Measurements from ENCODE around the gene PBX4.

Gene PBX4

DNA sequence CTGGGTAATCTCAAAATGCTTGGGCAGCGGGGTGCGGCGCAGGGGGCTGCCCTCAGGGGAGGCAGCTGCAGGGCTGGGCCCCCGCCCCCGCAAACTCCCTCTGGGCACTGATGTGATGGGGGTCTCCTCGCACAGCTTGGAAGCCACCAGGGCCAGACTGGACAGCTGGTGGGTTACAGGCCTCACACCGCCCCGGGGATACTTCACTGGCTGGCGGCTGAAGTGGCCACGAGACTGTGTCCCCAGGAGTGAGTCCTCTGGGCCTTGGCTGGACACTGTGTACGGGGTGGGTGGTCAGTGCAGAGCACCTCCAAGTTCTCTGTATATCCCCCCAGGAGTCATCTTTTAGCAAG is 11.6 kb upstream of the PBX4 start:
- ChIA-PET CTCF (no interaction called here), POLR2A (no interaction called here)
- TF ChIP-seq ZNF239 (tag by site-specific recombination; IDR thresholded peaks at IDR 0.05) (no peak), ZNF155 (tag by site-specific recombination; IDR thresholded peaks at IDR 0.05) (no peak)
- TF ChIP-seq, protein P1, sequence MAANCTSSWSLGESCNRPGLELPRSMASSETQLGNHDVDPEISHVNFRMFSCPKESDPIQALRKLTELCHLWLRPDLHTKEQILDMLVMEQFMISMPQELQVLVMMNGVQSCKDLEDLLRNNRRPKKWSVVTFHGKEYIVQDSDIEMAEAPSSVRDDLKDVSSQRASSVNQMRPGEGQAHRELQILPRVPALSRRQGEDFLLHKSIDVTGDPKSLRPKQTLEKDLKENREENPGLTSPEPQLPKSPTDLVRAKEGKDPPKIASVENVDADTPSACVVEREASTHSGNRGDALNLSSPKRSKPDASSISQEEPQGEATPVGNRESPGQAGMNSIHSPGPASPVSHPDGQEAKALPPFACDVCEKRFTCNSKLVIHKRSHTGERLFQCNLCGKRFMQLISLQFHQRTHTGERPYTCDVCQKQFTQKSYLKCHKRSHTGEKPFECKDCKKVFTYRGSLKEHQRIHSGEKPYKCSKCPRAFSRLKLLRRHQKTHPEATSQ (tag by site-specific recombination; IDR thresholded peaks at IDR 0.05) = no peak
- no peak overlapping the region for H3K4me3 ChIP-seq (ENCODE audit: low read depth, low read length)
- no peak overlapping the region for H3K27ac ChIP-seq (ENCODE audit: extremely low read depth, low read depth, low read length)
- peaks cover 0 to 28% of the 10 kb centered on the region in 2 experiments; a peak in 2 of 3 replicates for H3K36me3 ChIP-seq (ENCODE audit: control insufficient read depth in 2 of 2, insufficient read depth in 1 of 2, low read length in 2 of 2)
- H3K9me3 ChIP-seq (ENCODE audit: control insufficient read depth, insufficient read depth, low read depth, low read length) = no peaks in the 10 kb centered on the region
- H3K4me1 ChIP-seq (ENCODE audit: control insufficient read depth, insufficient read depth, low read length) = no peaks in the 10 kb centered on the region

DNA sequence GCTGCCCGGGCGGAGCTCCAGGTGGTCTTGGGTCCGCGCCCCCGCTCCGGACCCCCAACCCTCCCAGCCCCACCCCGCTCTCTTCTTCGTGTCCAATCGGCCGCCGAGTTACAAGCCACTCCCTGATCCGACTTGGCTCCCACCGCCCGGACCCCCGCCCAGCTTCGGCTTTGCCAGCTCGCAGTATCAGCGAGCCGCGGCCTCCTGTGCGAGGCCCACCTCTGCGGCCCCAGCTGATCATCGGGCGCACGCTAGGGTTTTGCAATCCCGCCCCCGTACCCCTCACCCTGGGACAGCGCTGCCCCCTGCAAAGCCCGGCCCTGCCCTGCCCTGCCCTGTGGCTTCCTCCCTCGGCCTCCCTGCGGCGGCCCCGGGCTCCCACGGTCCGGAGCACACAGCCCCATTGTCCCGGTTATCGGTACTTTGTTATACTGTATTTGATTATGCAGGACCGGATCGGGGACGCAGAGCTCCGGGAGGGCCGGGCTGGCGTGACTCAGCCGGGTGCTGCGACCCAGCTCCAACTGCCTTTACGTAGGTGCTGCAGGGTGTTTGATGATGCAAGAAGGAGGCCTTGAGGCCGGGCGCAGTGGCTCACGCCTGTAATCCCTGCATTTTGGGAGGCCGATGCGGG is 10.1 kb upstream of the PBX4 start:
- Histone ChIP-seq H3K9me3 (ENCODE audit: control insufficient read depth, insufficient read depth, low read depth, low read length) (no peaks in the 10 kb centered on the region), H3K27ac (ENCODE audit: extremely low read depth, low read depth, low read length) (no peak overlapping the region), H3K4me3 (ENCODE audit: low read depth, low read length) (peak overlapping the region; percentile 40), H3K36me3 (ENCODE audit: control insufficient read depth in 2 of 2, insufficient read depth in 1 of 2, low read length in 2 of 2) (peaks cover 0 to 14% of the 10 kb centered on the region in 2 experiments; a peak in 2 of 3 replicates), H3K4me1 (ENCODE audit: control insufficient read depth, insufficient read depth, low read length) (no peaks in the 10 kb centered on the region)
- TF ChIP-seq ZNF600 (tag by site-specific recombination; IDR thresholded peaks at IDR 0.05) = 0 out of 2 replicates have a peak, but pooled peaks have one; percentile 23
- TF ChIP-seq ZNF558 (tag by site-specific recombination; IDR thresholded peaks at IDR 0.05) = no peak
- ChIA-PET POLR2A (interaction anchor here (0.5 to 0.6 kb wide), 2 partner anchors 15 to 72 kb away, joined by 3 to 4 read pairs; no protein-coding TSS in a partner anchor), CTCF (interaction anchor here (0.9 to 1.0 kb wide), 2 partner anchors 15 to 96 kb away, joined by 4 read pairs; no protein-coding TSS in a partner anchor)

DNA sequence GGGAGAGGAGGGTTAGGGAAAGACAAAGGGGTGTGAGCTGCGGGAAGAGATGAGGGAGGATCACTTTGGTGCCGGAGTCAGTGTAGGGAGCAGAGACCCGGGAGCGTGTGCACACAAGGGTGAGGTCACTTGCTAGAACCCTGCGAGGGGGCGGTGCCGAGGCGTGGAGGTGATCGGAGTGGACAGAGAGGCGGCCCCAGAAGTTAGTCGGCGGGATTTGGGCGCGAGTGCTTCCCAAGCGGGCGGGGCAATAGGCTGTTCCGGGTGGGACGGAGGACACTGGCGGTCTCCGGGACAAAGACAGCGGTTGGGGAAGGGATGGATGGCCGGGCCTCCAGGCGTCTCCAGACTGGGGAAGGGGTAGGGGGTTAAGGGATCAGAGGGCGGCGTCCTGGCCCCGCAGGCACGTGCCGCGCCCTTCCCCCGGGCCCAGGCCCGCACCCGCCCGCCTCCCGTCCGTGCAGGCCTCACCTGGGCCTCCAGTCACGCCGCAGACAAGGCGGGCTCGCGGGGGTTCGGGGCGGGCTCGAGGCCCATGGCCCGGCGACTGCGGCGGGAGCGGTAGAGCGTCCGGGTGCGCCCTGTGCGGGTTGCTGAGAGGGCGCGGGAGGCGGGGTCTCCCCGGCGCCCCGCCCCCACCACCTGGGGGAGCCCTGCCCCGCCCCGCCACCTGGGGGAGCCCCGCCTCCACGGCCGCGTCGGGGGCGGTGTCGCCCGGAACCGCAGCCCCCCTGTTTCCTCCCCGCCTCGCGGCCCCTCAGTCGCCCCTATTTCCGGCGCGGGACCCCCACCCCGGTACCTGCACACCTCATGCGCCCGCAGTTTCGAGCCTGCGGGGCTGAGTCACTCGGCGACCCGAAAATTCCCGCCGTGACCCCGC is 9.4 kb upstream of the PBX4 start, which contains the start of gene LPAR2:
TSS of gene LPAR2 (minus strand) at position 600 of the 880 bp plus-strand sequence. CDS start 945 bp downstream, outside the sequence.
- H3K36me3 ChIP-seq (ENCODE audit: control insufficient read depth in 2 of 2, insufficient read depth in 1 of 2, low read length in 2 of 2) = peaks cover 0 to 9% of the 10 kb centered on the region in 2 experiments; a peak in 2 of 3 replicates
- H3K27ac ChIP-seq (ENCODE audit: extremely low read depth, low read depth, low read length) = peak within 1 kb of the TSS; percentile 49; the same call in 1 of the 2 replicates
- no peaks in the 10 kb centered on the region for H3K9me3 ChIP-seq (ENCODE audit: control insufficient read depth, insufficient read depth, low read depth, low read length)
- POLR2A ChIA-PET = interaction anchor here (0.7 kb wide), 1 partner anchor 106 kb away, joined by 3 read pairs; no protein-coding TSS in a partner anchor
- peak within 1 kb of the TSS; percentile 40 for H3K4me3 ChIP-seq (ENCODE audit: low read depth, low read length)
- no peaks in the 10 kb centered on the region for H3K4me1 ChIP-seq (ENCODE audit: control insufficient read depth, insufficient read depth, low read length)
- CTCF ChIA-PET = interaction anchor here (0.7 to 1.0 kb wide), 3 partner anchors 16 to 96 kb away, joined by 3 to 4 read pairs (median 4); no protein-coding TSS in a partner anchor
- TF ChIP-seq ZNF626 (tag by site-specific recombination; IDR thresholded peaks at IDR 0.05) (no peak), ZNF24 (tag by site-specific recombination; IDR thresholded peaks at IDR 0.05) (no peak), ZNF654 (tag by site-specific recombination; IDR thresholded peaks at IDR 0.05; ENCODE audit: low read depth) (no peak), KLF8 (tag by site-specific recombination; IDR thresholded peaks at IDR 0.05) (peak; percentile 33; the same call in 1 of the 2 replicates), ZNF792 (tag by site-specific recombination; IDR thresholded peaks at IDR 0.05) (no peak), SETDB1 (IDR thresholded peaks at IDR 0.05; ENCODE audit: insufficient read length, low read length) (no peak), ZFHX2 (tag by site-specific recombination; conservative IDR thresholded peaks at IDR 0.05) (peak; percentile 44), ZNF341 (tag by site-specific recombination; IDR thresholded peaks at IDR 0.05; ENCODE audit: low read depth) (peak; percentile 62), ZNF354C (tag by site-specific recombination; IDR thresholded peaks at IDR 0.05; ENCODE audit: borderline replicate concordance, low read depth) (no peak), ZNF248 (tag by site-specific recombination; IDR thresholded peaks at IDR 0.05) (no peak)
- TF ChIP-seq, protein P2, sequence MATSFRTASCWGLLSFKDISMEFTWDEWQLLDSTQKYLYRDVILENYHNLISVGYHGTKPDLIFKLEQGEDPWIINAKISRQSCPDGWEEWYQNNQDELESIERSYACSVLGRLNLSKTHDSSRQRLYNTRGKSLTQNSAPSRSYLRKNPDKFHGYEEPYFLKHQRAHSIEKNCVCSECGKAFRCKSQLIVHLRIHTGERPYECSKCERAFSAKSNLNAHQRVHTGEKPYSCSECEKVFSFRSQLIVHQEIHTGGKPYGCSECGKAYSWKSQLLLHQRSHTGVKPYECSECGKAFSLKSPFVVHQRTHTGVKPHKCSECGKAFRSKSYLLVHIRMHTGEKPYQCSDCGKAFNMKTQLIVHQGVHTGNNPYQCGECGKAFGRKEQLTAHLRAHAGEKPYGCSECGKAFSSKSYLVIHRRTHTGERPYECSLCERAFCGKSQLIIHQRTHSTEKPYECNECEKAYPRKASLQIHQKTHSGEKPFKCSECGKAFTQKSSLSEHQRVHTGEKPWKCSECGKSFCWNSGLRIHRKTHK (tag by site-specific recombination; IDR thresholded peaks at IDR 0.05) = no peak
- TF ChIP-seq, protein P3, sequence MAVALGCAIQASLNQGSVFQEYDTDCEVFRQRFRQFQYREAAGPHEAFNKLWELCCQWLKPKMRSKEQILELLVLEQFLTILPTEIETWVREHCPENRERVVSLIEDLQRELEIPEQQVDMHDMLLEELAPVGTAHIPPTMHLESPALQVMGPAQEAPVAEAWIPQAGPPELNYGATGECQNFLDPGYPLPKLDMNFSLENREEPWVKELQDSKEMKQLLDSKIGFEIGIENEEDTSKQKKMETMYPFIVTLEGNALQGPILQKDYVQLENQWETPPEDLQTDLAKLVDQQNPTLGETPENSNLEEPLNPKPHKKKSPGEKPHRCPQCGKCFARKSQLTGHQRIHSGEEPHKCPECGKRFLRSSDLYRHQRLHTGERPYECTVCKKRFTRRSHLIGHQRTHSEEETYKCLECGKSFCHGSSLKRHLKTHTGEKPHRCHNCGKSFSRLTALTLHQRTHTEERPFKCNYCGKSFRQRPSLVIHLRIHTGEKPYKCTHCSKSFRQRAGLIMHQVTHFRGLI (tag by site-specific recombination; IDR thresholded peaks at IDR 0.05) = no peak
- TF ChIP-seq, protein P4, sequence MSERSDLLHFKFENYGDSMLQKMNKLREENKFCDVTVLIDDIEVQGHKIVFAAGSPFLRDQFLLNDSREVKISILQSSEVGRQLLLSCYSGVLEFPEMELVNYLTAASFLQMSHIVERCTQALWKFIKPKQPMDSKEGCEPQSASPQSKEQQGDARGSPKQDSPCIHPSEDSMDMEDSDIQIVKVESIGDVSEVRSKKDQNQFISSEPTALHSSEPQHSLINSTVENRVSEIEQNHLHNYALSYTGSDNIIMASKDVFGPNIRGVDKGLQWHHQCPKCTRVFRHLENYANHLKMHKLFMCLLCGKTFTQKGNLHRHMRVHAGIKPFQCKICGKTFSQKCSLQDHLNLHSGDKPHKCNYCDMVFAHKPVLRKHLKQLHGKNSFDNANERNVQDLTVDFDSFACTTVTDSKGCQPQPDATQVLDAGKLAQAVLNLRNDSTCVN (tag by site-specific recombination; optimal IDR thresholded peaks at IDR 0.05) = peak; percentile 43
- TF ChIP-seq, protein P5, sequence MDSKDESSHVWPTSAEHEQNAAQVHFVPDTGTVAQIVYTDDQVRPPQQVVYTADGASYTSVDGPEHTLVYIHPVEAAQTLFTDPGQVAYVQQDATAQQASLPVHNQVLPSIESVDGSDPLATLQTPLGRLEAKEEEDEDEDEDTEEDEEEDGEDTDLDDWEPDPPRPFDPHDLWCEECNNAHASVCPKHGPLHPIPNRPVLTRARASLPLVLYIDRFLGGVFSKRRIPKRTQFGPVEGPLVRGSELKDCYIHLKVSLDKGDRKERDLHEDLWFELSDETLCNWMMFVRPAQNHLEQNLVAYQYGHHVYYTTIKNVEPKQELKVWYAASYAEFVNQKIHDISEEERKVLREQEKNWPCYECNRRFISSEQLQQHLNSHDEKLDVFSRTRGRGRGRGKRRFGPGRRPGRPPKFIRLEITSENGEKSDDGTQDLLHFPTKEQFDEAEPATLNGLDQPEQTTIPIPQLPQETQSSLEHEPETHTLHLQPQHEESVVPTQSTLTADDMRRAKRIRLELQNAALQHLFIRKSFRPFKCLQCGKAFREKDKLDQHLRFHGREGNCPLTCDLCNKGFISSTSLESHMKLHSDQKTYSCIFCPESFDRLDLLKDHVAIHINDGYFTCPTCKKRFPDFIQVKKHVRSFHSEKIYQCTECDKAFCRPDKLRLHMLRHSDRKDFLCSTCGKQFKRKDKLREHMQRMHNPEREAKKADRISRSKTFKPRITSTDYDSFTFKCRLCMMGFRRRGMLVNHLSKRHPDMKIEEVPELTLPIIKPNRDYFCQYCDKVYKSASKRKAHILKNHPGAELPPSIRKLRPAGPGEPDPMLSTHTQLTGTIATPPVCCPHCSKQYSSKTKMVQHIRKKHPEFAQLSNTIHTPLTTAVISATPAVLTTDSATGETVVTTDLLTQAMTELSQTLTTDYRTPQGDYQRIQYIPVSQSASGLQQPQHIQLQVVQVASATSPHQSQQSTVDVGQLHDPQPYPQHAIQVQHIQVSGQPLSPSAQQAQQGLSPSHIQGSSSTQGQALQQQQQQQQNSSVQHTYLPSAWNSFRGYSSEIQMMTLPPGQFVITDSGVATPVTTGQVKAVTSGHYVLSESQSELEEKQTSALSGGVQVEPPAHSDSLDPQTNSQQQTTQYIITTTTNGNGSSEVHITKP (tag by site-specific recombination; IDR thresholded peaks at IDR 0.05) = peak; percentile 64
